ENCODE results near the gene KLF12.

DNA sequence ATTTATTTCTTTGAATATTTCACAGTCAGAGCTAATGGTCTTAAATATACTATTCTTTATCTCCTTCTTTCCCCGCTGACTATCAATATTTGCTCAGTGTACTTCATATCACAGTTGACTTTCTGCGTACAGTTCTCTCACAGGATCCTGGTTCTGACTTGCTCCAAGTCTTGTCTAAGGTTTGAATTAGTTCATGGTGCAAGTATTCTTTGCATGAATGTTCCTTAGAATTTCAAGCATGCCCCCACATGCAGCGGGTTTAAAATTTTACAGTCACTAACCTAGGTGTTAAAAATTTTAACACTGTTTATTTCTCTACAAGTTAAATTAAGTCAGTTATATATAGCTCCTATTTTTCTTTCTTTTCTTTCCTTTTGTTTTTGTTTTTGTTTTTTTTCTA lies 20.8 kb upstream of the KLF12 start:
- no peak for TF ChIP-seq POLR2A (IDR thresholded peaks at IDR 0.05)
- TF ChIP-seq, protein P1, sequence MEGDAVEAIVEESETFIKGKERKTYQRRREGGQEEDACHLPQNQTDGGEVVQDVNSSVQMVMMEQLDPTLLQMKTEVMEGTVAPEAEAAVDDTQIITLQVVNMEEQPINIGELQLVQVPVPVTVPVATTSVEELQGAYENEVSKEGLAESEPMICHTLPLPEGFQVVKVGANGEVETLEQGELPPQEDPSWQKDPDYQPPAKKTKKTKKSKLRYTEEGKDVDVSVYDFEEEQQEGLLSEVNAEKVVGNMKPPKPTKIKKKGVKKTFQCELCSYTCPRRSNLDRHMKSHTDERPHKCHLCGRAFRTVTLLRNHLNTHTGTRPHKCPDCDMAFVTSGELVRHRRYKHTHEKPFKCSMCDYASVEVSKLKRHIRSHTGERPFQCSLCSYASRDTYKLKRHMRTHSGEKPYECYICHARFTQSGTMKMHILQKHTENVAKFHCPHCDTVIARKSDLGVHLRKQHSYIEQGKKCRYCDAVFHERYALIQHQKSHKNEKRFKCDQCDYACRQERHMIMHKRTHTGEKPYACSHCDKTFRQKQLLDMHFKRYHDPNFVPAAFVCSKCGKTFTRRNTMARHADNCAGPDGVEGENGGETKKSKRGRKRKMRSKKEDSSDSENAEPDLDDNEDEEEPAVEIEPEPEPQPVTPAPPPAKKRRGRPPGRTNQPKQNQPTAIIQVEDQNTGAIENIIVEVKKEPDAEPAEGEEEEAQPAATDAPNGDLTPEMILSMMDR (IDR thresholded peaks at IDR 0.05): no peak

Measured in esophagus squamous epithelium (tissue), 4 donors.